Esophagus muscularis mucosa (tissue), 2 donors: Measurements from ENCODE around the gene TRMT61A.

ENCODE experiments used
- POLR2A ChIP-seq: fragments of 450-650 bp; IDR thresholded peaks from one replicate; pipeline ENCODE4 v1.6.1; 2017; ENCODE audit warnings: antibody characterized with exemption, moderate library complexity, mild to moderate bottlenecking, low read depth
- POLR2AphosphoS5 ChIP-seq, 2 donors: sonication (generic); formaldehyde crosslinking; IDR thresholded peaks; one replicate each; pipeline ENCODE4 v1.6.1; 2017; ENCODE audit warnings: antibody characterized with exemption in 2 of 2

DNA sequence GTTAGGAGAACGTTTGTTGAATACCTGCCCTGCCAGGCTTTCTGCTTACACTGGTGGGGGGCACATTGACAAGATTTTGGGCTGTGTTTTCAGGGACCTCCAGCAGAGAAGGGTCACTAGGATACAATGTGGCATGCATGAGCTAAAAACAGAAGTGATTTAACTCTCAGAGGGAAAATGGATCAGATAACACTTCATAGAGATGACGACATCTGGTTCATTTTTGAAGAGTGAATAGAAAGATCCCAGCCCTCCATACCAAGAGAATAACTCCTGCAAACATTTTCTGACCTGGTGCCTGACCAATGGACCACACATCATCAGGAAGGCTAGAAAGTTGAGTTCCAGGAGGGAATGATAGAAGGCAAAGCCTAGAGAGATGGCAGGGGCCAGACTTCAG lies 40.0 kb upstream of the TRMT61A start:
- no peak for TF ChIP-seq POLR2A
- no peak for TF ChIP-seq POLR2AphosphoS5 (IDR thresholded peaks at IDR 0.05)
